Measurements from ENCODE around the gene HS6ST2.

- TF ChIP-seq CTCF (IDR thresholded peaks at IDR 0.05) (no peak), POLR2A (IDR thresholded peaks at IDR 0.05) (no peak)
These were observed 138.6 kb downstream of the HS6ST2 start for GRCh38 chrX:132819711-132820264.
